Thymus (tissue), 11 donors: ENCODE data around the gene MYL3. TPM values are rescaled to one million over a fixed set of nuclear protein-coding genes. Genes with fewer than 3 reads are reported as not detected.

Experiments used
- DNase-seq, 9 donors: peaks; one replicate each; pipeline ENCODE4 v3.0.0-alpha.2; 2013; ENCODE audit warnings: low spot score in 9 of 9, low read depth in 6 of 9, missing footprints in 1 of 9
- H3K27ac ChIP-seq, 2 donors: one replicate each; pipeline ENCODE4 v1.5.1; 2013; ENCODE audit warnings: control low read depth in 1 of 2, low read depth in 1 of 2, low read length in 1 of 2, mild to moderate bottlenecking in 1 of 2, moderate library complexity in 1 of 2
- H3K27me3 ChIP-seq, 2 donors: one replicate each; pipeline ENCODE4 v1.5.1; 2013; ENCODE audit warnings: low read length in 1 of 2; ENCODE audit not compliant: control insufficient read depth in 2 of 2, insufficient read depth in 1 of 2
- H3K36me3 ChIP-seq, 2 donors: one replicate each; pipeline ENCODE4 v1.5.1; 2013; ENCODE audit warnings: low read length in 1 of 2, mild to moderate bottlenecking in 1 of 2, moderate library complexity in 1 of 2; ENCODE audit not compliant: control insufficient read depth in 2 of 2, insufficient read depth in 2 of 2
- H3K4me1 ChIP-seq, 2 donors: one replicate each; pipeline ENCODE4 v1.5.1; 2013; ENCODE audit warnings: low read length in 2 of 2; ENCODE audit not compliant: control insufficient read depth in 2 of 2, insufficient read depth in 2 of 2
- H3K4me3 ChIP-seq, 2 donors: one replicate each; pipeline ENCODE4 v1.5.1; 2013; ENCODE audit warnings: low read length in 2 of 2, control low read depth in 1 of 2, mild to moderate bottlenecking in 1 of 2
- H3K9me3 ChIP-seq, 2 donors: one replicate each; pipeline ENCODE4 v1.5.1; 2013; ENCODE audit warnings: low read length in 1 of 2, mild to moderate bottlenecking in 1 of 2; ENCODE audit not compliant: control insufficient read depth in 2 of 2, insufficient read depth in 1 of 2
- WGBS: extraction: QIAGEN DNeasy Blood & Tissue Kit; methylation state at CpG from one replicate; pipeline ENCODE4 v1.1.7; 2013; 5-methylcytosine and 5-hydroxymethylcytosine counted together
- polyA plus RNA-seq: library from polyadenylated mRNA; stranded (reverse); fragments of 200-250 nt; gene quantifications from one replicate; pipeline ENCODE4 v1.2.3, GENCODE V29; 2013
- total RNA-seq: library from RNA; stranded (reverse); fragments of 120-200 nt; gene quantifications from one replicate; pipeline ENCODE4 v1.2.4, GENCODE V29; 2013
- donor health status: healthy.

The MYL3 gene
- total and polyA plus RNA-seq, 2 donors = 0.19 to 0.50 TPM

- H3K9me3 ChIP-seq = no peaks in the 10 kb centered on the region
- 89% methylated on average over 3 of the region's 3 CpGs for WGBS
- H3K36me3 ChIP-seq = no peaks in the 10 kb centered on the region
- no peak for DNase-seq
- H3K4me3 ChIP-seq = no peak overlapping the region
- no peak overlapping the region for H3K27ac ChIP-seq
- H3K27me3 ChIP-seq = peaks cover 16 to 47% of the 10 kb centered on the region in 2 donors
- peaks cover 3% of the 10 kb centered on the region in 2 donors for H3K4me1 ChIP-seq
Measured at GRCh38 chr3:46901061-46901460, 37.8 kb upstream of the MYL3 start.

- Histone ChIP-seq H3K4me1 (peaks cover 3% of the 10 kb centered on the region in 2 donors), H3K27ac (no peak overlapping the region), H3K4me3 (no peak overlapping the region), H3K9me3 (no peaks in the 10 kb centered on the region), H3K27me3 (peaks cover 16 to 54% of the 10 kb centered on the region in 2 donors), H3K36me3 (no peaks in the 10 kb centered on the region)
- DNase-seq = no peak
- 96% methylated on average over 6 of the region's 6 CpGs for WGBS
Measured at GRCh38 chr3:46900356-46900755, 37.1 kb upstream of the MYL3 start.

- 93% methylated on average over 5 of the region's 5 CpGs for WGBS
- peaks cover 16 to 58% of the 10 kb centered on the region in 2 donors for H3K27me3 ChIP-seq
- peaks cover 3% of the 10 kb centered on the region in 2 donors for H3K4me1 ChIP-seq
- DNase-seq = no peak
- H3K36me3 ChIP-seq = no peaks in the 10 kb centered on the region
- H3K27ac ChIP-seq = no peak overlapping the region
- H3K9me3 ChIP-seq = no peaks in the 10 kb centered on the region
- H3K4me3 ChIP-seq = no peak overlapping the region
Measured at GRCh38 chr3:46900007-46900292, 36.7 kb upstream of the MYL3 start.

GRCh38 chr3:46899151-46900006 is 36.1 kb upstream of the MYL3 start:
- WGBS = 95% methylated on average over 22 of the region's 22 CpGs
- Histone ChIP-seq H3K27ac (no peak overlapping the region), H3K9me3 (no peaks in the 10 kb centered on the region), H3K4me3 (no peak overlapping the region), H3K36me3 (no peaks in the 10 kb centered on the region), H3K4me1 (peaks cover 3% of the 10 kb centered on the region in 2 donors), H3K27me3 (peaks cover 16 to 63% of the 10 kb centered on the region in 2 donors)
- no peak for DNase-seq

- Histone ChIP-seq H3K27me3 (peaks cover 16 to 71% of the 10 kb centered on the region in 2 donors), H3K4me3 (no peak overlapping the region), H3K36me3 (no peaks in the 10 kb centered on the region), H3K9me3 (no peaks in the 10 kb centered on the region), H3K27ac (no peak overlapping the region), H3K4me1 (peaks cover 3% of the 10 kb centered on the region in 2 donors)
- peak in 3 of 9 donors; percentile 25 to 54 (median 30) for DNase-seq
- WGBS = 26% methylated on average over 71 of the region's 71 CpGs
Measured at GRCh38 chr3:46898321-46899150, 35.3 kb upstream of the MYL3 start.

- 89% methylated on average over 15 of the region's 15 CpGs for WGBS
- DNase-seq = no peak
- Histone ChIP-seq H3K4me1 (peaks cover 3% of the 10 kb centered on the region in 2 donors), H3K4me3 (no peak overlapping the region), H3K9me3 (no peaks in the 10 kb centered on the region), H3K27me3 (peaks cover 22 to 78% of the 10 kb centered on the region in 2 donors), H3K27ac (no peak overlapping the region), H3K36me3 (no peaks in the 10 kb centered on the region)
Measured at GRCh38 chr3:46897829-46898320, 34.6 kb upstream of the MYL3 start.

GRCh38 chr3:46897031-46897430 is 33.8 kb upstream of the MYL3 start:
- no peak for DNase-seq
- Histone ChIP-seq H3K4me1 (peaks cover 3 to 8% of the 10 kb centered on the region in 2 donors), H3K27ac (no peak overlapping the region), H3K27me3 (peaks cover 26 to 84% of the 10 kb centered on the region in 2 donors), H3K4me3 (no peak overlapping the region), H3K36me3 (no peaks in the 10 kb centered on the region), H3K9me3 (no peaks in the 10 kb centered on the region)
- WGBS = 96% methylated on average over 2 of the region's 2 CpGs

GRCh38 chr3:46896386-46896785 is 33.1 kb upstream of the MYL3 start:
- H3K4me3 ChIP-seq = no peak overlapping the region
- WGBS = 96% methylated on average over 5 of the region's 5 CpGs
- H3K27me3 ChIP-seq = peaks cover 29 to 91% of the 10 kb centered on the region in 2 donors
- DNase-seq = no peak
- H3K9me3 ChIP-seq = no peaks in the 10 kb centered on the region
- H3K36me3 ChIP-seq = no peaks in the 10 kb centered on the region
- H3K27ac ChIP-seq = no peak overlapping the region
- peaks cover 3 to 9% of the 10 kb centered on the region in 2 donors for H3K4me1 ChIP-seq

- DNase-seq = no peak
- H3K36me3 ChIP-seq = no peaks in the 10 kb centered on the region
- H3K27me3 ChIP-seq = peaks cover 29 to 93% of the 10 kb centered on the region in 2 donors
- H3K4me3 ChIP-seq = no peak overlapping the region
- peaks cover 3 to 9% of the 10 kb centered on the region in 2 donors for H3K4me1 ChIP-seq
- H3K9me3 ChIP-seq = no peaks in the 10 kb centered on the region
- 96% methylated on average over 4 of the region's 4 CpGs for WGBS
- no peak overlapping the region for H3K27ac ChIP-seq
Measured at GRCh38 chr3:46895761-46896160, 32.5 kb upstream of the MYL3 start.
